DLD1 (cell line): ENCODE data around the gene CLEC18C.
"Not testable (repeated sequence)": the region's sequence is repeated elsewhere in the genome, so short reads cannot be mapped to it uniquely, and the experiment has no call there.

Experiments used
- in situ Hi-C: cut with HindIII; loops from 2 replicates; pipeline ENCODE4 v1.10.0; 2017; ENCODE audit warnings: low sequenced_read_pairs

The CLEC18C gene

GRCh38 chr16:70204668-70205405, 31.2 kb downstream of the CLEC18C start:
- in situ Hi-C loops, result not testable (repeated sequence)

DNA sequence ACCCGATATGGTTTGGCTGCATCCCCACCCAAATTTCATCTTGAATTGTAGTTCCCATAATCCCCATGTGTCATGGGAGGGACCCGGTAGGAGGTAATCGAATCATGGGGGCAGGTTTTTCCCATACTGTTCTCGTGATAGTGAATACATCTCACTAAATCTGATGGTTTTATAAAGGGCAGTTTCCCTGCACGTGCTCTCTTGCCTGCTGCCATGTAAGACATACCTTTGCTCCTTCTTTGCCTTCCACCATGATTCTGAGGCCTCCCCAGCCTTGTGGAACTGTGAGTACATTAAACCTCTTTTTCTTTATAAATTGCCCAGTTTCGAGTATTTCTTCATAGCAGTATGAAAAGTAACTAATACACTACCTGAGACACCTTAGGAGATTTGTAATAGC, 32.8 kb downstream of the CLEC18C start:
- in situ Hi-C loops, result not testable (repeated sequence)

- in situ Hi-C loops, result not testable (repeated sequence)
Observed at GRCh38 chr16:70218586-70218985, 45.0 kb downstream of the CLEC18C start.

- in situ Hi-C loops, result not testable (repeated sequence)
Observed at GRCh38 chr16:70222574-70222973, 49.0 kb downstream of the CLEC18C start.

DNA sequence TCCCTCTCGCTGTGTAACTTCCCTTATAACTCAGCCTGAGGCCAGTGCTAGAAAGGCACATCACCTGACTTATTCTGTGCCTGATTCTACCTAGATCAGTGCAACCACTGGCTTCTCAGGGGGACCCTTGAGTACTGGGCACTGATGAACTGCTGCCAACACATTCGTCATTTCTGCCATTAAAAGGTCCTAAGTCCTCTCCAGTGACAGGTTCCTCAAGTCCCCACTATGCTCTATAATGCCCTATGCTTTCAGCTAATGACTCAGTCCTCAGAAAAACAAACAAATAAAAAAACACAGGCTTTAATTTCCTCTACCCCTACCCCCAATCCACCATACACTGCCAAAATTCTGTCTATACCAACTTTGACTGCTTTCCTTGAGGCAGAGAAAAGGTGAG, 49.6 kb downstream of the CLEC18C start:
- in situ Hi-C loops, result not testable (repeated sequence)

GRCh38 chr16:70223971-70224513, 50.5 kb downstream of the CLEC18C start:
- in situ Hi-C loops, result not testable (repeated sequence)

- in situ Hi-C loops, result not testable (repeated sequence)
Observed at GRCh38 chr16:70224645-70225044, 51.1 kb downstream of the CLEC18C start.

DNA sequence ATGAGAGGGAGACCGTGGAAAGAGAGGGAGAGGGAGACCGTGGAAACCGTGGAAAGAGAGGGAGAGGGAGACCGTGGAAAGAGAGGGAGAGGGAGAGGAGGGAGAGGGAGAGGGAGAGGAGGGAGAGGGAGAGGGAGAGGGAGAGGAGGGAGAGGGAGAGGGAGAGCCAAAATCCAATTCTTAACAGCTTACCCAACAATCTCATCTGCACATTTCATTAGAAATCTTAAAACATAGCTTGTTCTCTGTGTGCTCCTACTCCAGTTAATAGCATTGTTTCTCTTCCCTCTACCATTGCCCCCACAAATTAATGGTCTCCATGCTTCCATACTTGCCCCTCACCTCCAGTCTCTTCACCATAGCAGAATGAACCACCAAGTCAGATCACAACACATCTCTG, 51.8 kb downstream of the CLEC18C start:
- in situ Hi-C loops, result not testable (repeated sequence)

DNA sequence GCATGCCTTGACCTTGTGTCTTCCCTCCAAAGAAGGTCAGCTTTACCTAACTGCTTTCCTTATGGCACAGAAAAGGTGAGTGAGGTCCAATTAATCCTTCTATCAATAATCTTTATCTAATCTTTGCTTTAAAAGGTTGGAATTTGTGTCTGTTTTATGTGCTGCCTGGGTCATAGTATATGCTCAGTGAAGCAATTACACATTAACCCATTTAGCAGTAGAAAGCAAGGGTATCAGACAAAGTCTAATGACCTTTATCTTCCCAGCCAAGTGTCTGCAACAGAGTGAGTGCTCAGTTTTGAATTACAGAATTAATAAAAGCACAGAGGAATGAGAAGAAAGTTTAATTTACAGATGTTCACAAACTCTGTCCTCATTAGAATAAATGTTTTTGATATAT, 52.4 kb downstream of the CLEC18C start:
- in situ Hi-C loops, result not testable (repeated sequence)

DNA sequence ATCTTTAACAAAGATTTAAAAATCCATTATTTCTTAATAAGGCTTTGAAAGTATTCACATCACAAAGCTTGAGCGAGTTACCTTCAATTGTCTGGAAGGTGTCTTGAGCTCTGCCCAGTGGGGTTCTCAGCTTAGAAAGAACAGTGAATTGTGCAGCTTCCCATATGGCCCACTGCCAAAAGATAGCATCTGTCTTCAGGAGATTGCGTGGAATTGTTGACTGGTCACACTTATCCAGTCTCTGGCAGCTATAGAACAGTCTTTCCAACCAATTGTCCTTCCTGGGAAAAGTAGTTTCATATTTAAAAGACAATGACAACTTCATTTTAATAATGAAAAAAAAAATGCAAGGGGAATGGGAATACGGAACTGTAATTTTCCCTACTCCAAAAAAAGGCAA, 58.2 kb downstream of the CLEC18C start:
- in situ Hi-C loops, result not testable (repeated sequence)
